GM19023 (cell line): Measurements from ENCODE around the gene POLR2F.

Experiments used
- ATAC-seq: cut with Tn5 transposase; IDR thresholded peaks from one replicate; pipeline ENCODE4 v1.9.1; 2021; ENCODE audit warnings: mild to moderate bottlenecking, moderate library complexity; ENCODE audit not compliant: unreplicated experiment

The POLR2F gene

DNA sequence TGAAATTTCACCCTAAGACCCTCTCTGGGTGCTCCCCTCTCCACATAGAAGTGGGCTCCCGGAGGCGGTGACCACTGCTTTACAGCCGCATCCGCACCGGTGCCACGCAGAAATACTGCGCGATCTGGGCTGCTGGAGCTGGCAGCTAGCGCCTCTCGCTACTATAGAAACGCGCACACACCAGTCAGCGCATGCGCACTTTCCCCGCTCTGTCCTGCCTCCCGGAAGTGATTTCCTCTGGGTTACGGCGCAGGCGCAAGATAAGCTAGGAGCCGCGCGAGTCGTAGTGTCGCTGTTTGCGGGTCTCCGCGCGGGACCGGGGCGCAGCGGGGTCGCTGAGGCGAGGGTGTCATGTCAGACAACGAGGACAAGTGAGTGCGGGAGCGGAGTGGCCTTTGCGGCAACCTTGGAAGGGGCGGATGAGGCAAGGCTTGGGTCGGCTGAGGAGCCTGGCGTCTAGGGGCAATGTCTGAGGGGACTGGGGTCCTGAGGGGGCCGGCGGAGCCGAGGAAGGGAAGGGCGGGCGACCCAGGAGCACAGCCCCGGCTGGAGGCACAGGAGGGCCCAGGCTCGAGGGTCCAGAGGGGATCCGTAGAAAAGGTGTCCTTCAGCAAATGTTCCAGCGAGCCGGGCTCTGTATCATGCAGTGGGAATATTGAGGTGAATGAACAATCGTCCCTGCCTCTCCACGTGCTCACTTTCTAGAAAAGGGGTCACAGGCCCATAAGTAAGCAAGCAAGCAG, at the start of gene POLR2F, which contains the start of gene C22orf23:
POLR2F (plus strand) TSS at position 263 of the 743 bp plus-strand sequence; CDS start at position 352, 89 bp downstream.
C22orf23 (minus strand) TSS at position 165 of the 743 bp plus-strand sequence. CDS start 452 bp downstream, outside the sequence.
- ATAC-seq = peak; percentile 80

DNA sequence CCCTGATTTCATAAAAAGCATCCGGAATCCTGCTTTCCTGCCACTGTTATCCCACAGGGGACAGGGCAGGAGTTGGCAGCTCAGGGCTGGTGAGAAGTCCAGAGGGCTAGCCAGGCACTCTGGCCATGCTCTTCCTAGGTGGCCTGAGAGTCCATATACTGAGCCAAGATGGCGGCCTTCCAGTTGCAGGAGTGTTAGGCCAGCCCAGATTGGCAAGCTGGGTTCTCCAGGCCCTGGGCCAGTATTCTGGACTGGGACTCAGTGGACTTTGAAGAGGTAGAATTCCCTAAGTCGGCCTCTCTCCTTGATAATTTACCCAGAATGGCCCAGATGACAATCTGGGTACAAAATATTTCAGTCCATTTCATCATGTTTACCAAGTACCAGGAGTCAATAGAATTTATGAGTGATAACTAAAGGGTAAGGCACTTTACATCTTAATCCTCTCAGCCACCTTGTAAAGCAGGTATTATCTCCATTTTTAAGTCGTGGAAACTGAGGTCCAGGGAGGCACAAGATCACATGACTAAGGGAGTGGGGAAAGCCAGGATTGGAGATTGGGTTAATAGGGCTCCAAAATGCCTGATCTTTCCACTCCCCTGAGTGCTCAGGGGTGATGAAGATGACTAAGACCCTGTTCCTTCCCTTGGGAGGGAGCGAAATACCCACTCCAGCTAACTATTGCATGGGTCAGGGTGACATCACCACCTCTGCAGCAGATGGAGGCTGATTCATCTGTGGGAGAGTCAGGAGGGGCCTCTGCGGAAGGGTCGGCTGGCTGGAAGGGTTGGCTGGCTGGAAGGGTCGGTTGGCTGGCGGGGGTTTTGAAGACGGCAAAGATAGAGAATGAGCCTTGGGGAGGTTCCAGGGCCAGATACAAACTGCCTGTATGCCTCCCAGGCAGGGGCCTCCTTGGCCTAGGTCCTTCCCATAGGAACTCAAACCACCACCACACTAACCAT, 48.6 kb upstream of the POLR2F start:
- ATAC-seq = no peak

DNA sequence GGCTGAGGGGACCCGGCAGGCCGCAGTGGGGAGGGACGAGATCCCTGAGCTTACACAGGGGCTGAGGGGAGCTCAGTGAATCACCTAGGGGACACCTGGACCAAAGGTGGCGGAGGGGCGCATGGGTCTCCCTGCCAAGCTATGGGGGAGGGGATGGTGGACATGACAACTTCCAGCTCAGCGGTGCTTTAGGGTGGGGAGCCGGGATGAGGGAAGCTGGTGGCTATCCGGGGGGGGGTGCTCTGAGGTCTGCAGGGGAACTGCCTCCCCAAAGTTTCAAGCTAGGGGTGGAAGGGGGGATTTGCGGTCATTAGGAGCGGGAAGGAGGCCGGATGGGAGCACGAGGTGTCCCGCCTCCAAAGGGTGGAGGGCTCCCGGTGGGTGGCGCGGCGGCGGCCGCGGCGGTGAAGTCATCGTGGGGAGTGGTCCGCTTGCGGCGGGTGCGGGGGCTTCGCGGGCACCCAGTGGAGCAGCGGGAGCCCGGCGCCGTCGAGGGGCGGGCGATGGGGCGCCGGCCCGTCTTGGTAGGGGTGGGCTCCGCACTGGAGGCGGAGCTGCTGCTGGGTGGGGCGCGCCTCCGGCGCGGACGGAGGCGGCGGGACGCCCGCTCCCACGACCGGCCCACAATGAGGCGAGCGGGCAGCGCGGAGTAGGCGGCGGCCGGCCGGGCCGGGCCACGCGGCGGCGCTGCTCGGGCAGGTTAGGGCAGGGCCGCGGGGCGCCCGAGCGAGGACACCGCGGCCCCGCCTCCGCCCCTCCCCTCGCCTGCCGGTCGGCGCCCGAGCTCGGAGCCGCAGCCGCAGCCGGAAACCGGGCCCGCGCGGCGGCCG, 47.8 kb upstream of the POLR2F start, which contains the start of gene MICALL1:
MICALL1 (plus strand) TSS at position 764 of the 830 bp plus-strand sequence. CDS start 126 bp downstream, outside the sequence.
- peak; percentile 80 for ATAC-seq

DNA sequence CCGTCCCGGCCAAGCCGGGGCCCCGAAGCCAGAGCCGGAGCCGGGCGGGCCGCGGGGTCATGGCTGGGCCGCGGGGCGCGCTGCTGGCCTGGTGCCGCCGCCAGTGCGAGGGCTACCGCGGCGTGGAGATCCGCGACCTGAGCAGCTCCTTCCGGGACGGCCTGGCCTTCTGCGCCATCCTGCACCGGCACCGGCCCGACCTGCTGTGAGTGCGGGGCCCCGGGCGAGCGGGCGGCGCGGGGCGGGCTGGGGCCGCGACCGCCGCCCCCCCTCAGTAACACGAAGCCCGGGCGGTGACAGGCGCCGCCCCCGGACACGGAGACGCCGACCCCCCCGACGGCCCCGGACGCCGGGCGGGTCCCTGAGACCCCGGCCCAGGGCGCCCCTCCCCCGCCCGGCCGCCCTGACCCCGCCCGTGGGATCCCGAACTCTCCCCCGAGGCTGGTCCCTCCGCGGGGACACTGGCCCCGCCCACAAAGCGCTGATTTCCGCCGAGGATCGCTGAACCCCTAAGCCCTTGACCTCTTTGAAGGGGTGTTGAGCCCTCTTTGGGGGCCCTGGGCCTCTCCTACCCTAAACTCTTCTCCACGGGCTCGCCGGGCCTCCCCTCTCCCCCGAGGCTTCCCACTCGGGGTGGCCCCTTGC, 47.0 kb upstream of the POLR2F start:
- ATAC-seq = peak; percentile 32

DNA sequence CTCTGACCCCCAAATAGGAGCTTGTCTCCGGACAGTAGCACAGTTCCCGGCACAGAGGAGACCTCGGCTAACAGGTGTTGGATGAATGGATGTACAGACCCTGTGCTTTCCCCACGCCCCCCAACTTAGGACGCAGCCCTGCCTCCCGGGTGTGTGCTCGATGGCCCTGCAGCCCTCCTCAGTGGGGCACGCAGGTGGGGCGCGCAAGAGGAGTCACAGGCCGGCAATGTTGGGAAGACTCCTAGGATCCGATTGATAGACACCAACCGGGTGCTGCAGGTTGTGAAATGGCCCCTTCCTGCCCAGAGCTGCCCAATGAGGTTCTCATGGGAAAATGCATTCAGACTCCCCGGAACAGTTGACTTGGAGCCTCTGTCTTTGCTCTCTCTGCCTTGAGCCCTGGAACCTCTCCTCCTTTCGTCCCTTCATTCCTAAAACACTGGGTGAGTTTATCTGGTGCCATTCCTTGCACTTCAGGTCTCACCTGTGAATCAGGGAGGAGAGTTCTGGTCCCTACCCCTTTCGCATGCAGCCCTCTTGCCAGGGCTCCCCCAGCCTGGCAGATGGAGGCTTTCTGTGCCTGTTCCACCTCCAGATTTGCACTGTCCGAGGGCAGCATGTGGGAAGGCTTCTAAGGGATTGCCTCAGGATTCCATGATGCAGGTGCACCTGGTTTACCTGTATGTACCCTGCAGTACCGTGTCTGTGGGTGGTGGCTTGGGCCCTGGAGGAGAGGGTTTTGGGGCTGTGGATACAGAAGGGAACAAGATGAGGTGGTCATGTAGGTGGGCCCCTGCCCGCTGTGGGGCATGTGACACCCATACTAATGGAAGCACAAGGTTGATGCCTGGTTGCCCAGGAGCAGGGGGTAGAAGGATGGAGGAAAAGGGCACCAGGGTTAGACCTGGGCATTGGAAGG, 46.2 kb upstream of the POLR2F start:
- ATAC-seq = no peak

DNA sequence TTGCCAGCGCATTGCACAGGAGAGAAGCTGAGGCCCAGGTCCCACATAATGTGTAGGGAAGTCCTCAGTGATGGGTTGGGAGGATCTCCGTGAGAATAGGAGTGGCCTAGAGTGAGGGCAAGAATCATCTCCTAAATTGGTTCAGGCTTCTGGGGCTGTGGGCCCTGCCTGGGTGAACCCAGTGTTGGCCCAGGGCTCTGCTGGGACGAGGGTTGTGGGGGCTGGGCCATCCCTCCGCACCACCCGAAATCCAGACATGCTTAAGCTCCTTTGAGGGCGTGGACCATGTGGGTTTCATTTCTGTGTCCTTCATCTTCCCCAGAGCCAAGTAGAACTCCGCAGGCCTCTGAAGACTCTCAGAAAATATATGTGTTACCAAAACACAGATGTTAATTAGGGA, 43.7 kb upstream of the POLR2F start:
- ATAC-seq = no peak

DNA sequence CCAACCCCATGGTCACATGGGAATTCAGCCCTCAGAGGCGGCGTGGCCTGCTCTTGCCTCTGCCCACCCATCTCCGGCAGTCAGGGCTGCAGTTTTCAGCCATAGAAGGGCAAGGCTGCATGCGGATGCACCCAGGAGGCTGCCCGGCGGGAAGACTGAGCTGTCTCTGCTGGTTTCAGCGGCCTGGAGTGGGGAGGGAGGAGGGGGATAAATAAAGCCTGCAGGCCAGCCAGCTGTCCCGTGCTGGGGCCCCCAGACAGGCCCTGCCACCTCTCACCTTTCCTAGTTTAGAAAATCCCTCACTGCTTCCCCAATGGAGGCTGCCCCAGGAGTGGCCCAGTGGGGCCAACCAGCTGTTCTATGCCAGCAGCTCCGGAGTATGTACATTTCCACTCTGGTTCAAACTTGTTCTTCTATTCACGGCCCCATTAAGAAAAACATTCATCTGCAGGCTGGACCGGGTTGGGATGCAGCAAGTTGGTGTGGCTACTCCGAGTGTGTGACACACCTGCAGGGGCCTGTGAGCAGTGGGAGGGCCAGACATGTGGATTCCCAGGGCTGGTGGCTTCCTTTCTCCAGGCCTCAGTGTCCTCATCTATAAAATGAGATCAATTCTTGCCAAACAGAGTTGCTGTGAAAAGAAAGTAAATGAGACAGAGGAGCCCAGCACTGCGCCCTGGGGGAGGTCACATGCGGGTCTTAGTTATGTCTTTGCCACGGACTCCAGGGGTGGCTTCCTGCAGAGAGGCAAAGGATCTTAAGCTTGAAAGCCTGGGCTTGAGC, 42.4 kb upstream of the POLR2F start:
- no peak for ATAC-seq

DNA sequence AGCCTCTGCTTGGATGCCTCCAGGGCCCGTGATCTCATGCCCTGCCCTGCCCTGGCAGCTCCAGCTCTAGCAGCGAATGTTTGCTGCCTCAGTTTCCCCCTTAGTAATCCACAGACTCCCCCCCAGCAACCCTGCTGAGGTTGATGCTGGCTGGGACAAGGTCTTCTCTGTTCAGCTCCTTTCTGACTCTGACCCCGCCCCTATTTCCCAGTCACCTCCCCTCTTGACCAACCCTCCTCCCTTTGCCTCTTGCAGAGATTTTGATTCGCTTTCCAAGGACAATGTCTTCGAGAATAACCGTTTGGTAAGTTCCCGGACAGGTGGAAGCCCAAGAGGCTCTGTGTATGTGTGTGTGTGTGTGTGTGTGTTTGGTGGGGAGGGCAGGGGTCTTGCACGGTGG, 41.8 kb upstream of the POLR2F start:
- no peak for ATAC-seq

DNA sequence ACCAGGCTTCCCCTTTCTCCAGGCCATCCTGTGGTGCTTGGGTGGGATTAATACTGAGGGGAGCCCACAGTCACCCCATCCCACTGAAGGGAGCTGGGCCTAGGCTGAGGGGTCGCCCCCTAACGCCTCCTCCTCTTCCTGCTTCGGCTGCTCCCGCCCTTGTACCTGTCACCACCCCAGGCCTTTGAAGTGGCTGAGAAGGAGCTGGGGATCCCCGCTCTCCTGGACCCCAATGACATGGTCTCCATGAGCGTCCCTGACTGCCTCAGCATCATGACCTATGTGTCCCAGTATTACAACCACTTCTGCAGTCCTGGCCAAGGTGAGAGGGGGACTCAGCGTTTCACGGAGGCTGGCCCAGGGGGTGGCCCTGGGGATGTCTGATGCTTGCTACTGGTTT, 41.3 kb upstream of the POLR2F start:
- ATAC-seq = no peak

DNA sequence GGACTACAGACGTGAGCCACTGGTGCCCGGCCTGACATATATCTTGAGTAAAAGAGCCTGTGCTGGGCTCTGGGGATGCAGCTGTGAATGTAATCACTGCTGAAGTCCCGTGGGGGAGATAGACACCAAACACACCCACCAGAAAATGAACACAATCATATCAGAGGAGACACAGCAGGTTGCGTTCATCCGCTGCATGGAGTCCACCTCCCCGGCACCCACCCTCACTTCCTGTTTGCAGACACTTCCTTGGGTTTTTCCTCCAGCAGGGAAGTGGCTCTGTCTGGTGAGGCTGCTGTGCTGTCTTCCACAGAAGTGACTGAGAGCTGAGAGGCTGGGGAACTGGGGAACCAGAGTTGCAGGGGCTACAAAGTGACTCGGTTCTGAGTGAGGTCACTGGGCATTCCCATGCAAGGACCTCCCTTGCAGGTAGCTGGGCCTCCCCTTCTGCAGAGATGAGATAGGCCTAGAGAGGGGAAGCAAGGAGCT, 40.2 kb upstream of the POLR2F start:
- no peak for ATAC-seq

DNA sequence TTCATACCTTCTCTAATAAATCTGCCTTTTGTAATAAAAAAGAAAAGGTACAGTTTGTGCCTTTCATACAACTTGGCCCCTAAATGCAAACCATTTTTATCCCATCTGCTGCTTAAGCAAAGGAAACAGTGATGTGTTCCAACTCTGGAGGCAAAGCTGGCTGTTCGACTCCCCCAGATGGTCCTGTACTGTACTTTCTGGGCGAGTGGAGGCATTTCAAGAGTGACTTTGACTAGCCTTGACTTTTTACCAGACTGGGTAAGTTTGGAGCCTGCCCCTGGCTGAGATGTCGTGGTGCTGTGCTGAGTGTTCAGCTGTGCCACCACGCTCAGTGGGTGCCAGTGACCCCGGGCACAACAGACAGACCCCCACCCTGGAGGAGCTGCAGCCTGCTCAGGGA, 37.2 kb upstream of the POLR2F start:
- no peak for ATAC-seq

DNA sequence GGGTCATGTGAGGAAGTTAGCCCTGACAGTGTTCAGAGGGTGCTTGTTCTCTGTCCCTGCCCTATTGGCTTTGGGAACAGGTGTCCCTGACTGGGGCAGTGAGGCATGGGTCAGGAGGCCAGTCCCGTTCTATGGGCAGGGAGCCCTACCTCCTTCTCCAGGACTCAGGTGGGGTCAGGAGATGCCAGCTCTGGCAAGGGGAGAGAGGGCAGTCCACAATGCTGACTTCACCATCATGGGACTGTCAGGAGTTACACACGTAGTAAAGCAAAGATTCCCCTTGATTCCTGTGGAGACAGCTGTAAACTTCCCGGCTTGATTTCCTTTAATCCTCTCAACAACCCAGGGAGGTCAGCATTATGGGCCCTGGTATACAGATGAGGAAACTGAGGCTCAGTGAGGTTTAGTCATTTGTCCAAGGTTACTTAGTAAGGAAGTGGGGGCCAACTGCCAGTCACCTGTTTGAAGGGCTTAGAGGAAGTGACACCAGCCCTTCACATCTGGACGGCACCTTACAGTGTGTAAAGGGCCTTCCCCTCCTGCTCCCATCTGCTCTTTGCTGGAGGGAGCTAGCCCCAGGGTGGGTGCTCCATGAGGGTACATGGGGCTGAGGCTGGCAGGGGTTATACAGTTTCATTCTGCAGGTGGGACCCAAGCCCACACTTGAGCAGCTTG, 35.5 kb upstream of the POLR2F start:
- no peak for ATAC-seq

DNA sequence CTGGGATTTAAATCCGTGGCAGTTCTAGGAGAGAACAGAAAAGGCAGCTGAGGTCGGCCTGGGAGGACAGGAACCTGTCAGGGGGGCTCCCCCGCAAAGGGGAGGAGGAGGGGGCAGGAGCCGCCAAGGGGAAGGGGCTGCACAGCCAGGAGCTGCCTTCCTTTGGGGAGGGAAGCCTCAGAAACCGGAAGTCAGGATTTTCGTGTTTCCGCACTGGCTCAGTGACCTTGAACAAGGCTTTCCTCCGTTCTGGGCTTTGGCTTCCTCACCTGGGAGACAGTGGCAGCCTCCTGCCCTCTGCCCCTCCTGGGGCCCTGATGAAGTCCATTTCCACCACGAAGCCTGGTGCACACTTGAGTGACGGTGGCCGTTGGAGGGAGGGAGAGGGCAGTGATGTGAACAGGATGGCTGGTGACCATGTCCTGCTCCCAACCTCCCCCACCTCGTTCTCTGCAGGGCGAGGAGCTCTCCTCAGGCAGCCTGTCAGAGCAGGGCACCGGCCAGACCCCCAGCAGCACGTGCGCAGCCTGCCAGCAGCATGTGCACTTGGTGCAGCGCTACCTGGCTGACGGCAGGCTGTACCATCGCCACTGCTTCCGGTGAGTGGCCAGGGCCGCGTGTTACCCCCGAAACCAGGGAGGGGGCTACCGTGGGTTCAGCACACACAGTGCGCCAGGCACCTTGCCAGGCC, 34.8 kb upstream of the POLR2F start:
- no peak for ATAC-seq

DNA sequence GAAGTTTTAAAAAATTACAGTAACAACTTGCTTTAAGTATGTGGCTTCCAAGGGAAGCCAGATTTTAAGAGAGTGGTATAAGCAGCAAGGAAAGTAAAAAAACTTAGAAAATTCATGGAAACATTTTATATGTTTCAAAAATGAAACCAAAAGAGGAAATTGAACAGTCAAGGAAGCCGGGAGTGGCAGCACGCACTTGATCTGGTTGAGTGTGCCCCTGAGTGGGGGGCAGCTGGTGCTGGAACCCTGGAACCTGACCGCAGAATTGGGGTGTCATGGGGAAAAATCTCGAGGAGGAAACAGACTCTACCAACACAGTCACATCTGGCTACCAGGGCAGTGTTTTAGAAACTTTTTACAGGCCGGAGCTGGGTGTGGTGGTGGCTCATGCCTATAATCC, 33.4 kb upstream of the POLR2F start:
- ATAC-seq = no peak

DNA sequence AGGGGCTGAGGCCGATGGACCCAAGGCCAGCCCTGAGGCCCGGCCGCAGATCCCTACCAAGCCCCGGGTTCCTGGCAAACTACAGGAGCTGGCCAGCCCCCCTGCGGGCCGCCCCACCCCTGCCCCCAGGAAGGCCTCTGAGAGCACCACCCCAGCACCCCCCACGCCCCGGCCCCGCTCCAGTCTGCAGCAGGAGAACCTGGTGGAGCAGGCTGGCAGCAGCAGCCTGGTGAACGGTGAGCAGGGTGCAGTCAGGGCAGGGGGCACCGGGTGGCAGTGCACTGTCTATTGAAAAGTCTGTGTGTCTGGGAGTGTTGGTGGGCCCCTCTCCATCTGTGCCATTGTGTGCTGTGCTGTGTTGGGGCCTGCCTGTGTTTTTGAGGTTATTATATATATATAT, 31.3 kb upstream of the POLR2F start:
- no peak for ATAC-seq

DNA sequence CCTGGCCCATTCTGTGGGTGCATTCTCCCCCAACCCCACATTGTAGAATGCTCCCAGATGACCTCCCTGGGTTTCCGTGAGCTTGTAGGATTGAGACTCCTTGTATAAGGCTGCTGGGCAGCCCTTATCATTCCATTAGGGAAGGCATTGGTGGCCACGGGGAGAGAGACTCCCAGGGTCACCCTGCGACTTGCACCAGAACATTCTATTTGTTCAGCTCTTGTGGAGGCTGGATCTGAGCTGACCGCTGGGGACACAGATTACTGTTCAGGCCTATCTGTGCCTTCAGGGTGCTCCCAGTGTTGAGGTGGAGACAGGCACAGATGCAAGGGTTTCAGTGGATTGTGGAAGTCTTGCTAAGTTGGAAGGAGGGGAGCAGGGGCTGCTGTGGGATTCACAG, 29.6 kb upstream of the POLR2F start:
- no peak for ATAC-seq

DNA sequence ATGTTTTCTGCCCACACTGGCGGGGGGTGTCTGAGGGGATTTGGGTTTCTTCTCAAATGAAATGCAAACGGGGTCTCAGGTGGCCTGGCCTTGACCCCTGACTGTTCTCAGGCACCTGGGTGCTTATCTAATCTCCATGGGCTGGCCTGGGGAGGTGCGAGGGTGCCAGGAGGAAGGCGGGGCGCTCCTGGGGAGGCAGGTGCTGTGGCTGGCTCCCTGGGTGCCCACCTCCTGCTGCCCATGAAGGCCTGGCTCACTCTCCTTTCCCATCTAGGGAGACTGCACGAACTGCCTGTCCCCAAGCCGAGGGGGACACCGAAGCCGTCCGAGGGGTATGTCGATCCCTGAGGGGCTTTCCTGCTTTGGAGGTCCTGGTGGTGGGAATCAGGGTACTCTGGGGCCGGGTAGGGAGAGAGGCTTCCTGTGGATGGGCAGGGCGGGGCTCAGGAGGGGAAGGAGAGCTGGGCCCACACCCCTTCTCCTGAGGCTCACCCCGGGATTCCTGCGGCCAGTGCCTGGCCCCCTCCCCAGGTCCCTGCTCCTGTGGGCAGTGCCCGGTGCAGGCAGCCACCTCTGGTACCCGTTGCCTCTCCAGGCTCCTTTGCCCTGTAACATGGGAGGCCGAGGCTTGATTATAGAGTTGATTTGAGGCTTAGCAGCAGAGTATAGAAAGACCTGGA, 29.0 kb upstream of the POLR2F start:
- ATAC-seq = no peak
